MM.1S (cell line): ENCODE results near the gene MAD1L1.

Source experiments
- DNase-seq: peaks from one replicate; pipeline ENCODE4 v3.0.0-alpha.2; 2015
- H2AFZ ChIP-seq: fragments of 300-600 bp; sonication (generic); 2 replicates; pipeline ENCODE4 v1.6.0; 2016; ENCODE audit warnings: antibody characterized with exemption, low read length
- H3F3A ChIP-seq: fragments of 300-600 bp; sonication (generic); 2 replicates; pipeline ENCODE4 v1.6.1; 2016; ENCODE audit warnings: mild to moderate bottlenecking, antibody characterized with exemption, low read length, moderate library complexity, mixed read lengths; ENCODE audit not compliant: insufficient read depth
- H3K27ac ChIP-seq: fragments of 300-600 bp; sonication (generic); 2 replicates; pipeline ENCODE4 v1.5.1; 2016; ENCODE audit warnings: mild to moderate bottlenecking, low read length
- H3K27me3 ChIP-seq: fragments of 300-600 bp; sonication (generic); replicated peaks from 2 replicates; pipeline ENCODE4 v1.6.0; 2016; ENCODE audit warnings: low read length; ENCODE audit not compliant: insufficient read depth
- H3K36me3 ChIP-seq: fragments of 300-600 bp; sonication (generic); replicated peaks from 2 replicates; pipeline ENCODE4 v1.6.1; 2016; ENCODE audit warnings: mild to moderate bottlenecking, low read length, mixed read lengths; ENCODE audit not compliant: insufficient read depth
- H3K4me1 ChIP-seq: fragments of 300-600 bp; sonication (generic); 2 replicates; pipeline ENCODE4 v1.6.1; 2016; ENCODE audit warnings: low read length, mixed read lengths
- H3K4me2 ChIP-seq: fragments of 300-600 bp; sonication (generic); 2 replicates; pipeline ENCODE4 v1.6.0; 2016; ENCODE audit warnings: low read depth, low read length
- H3K4me3 ChIP-seq: fragments of 300-600 bp; sonication (generic); 2 replicates; pipeline ENCODE4 v1.5.1; 2016; ENCODE audit warnings: low read length, mixed read lengths
- H3K79me2 ChIP-seq: fragments of 300-600 bp; sonication (generic); 2 replicates; pipeline ENCODE4 v1.6.1; 2016; ENCODE audit warnings: mixed run types, low read length, mixed read lengths
- H3K9ac ChIP-seq: fragments of 300-600 bp; sonication (generic); 2 replicates; pipeline ENCODE4 v1.6.1; 2016; ENCODE audit warnings: low read length, mixed read lengths
- H3K9me2 ChIP-seq: fragments of 300-600 bp; sonication (generic); replicated peaks from 2 replicates; pipeline ENCODE4 v1.6.1; 2016; ENCODE audit warnings: mild to moderate bottlenecking, low read length, mixed read lengths; ENCODE audit not compliant: insufficient read depth
- H3K9me3 ChIP-seq: fragments of 300-600 bp; sonication (generic); replicated peaks from 2 replicates; pipeline ENCODE4 v1.6.1; 2016; ENCODE audit warnings: mild to moderate bottlenecking, low read length, mixed read lengths; ENCODE audit not compliant: insufficient read depth
- H4K20me1 ChIP-seq: fragments of 300-600 bp; sonication (generic); 2 replicates; pipeline ENCODE4 v1.6.1; 2016; ENCODE audit warnings: mild to moderate bottlenecking, low read length, moderate library complexity, mixed read lengths; ENCODE audit not compliant: insufficient read depth
- EZH2 ChIP-seq: fragments of 300-600 bp; sonication (generic); optimal IDR thresholded peaks from 2 replicates; pipeline ENCODE3; 2017; ENCODE audit warnings: low read depth, mild to moderate bottlenecking, antibody characterized with exemption, low read length, mixed read lengths
- EZH2phosphoT487 ChIP-seq: fragments of 300-600 bp; sonication (generic); IDR thresholded peaks from 2 replicates; pipeline ENCODE4 v1.6.1; 2018; ENCODE audit warnings: antibody characterized with exemption, low read length
- TF ChIP-seq, protein P1 (sequence below): fragments of 300-600 bp; sonication (generic); IDR thresholded peaks from 2 replicates; pipeline ENCODE4 v1.5.1; 2016; ENCODE audit warnings: antibody characterized with exemption, low read length, mixed read lengths

MAD1L1 gene

GRCh38 chr7:1887251-1887650 lies 345.5 kb downstream of the MAD1L1 start:
- no peak overlapping the region for H3K27ac ChIP-seq
- no peaks in the 10 kb centered on the region; the same call in 1 of the 2 replicates for H3K36me3 ChIP-seq
- no peaks in the 10 kb centered on the region for H3F3A ChIP-seq

GRCh38 chr7:1886361-1887064 lies 346.2 kb downstream of the MAD1L1 start:
- Histone ChIP-seq H2AFZ (no peak overlapping the region), H3K27ac (no peak overlapping the region), H3K9me2 (no peaks in the 10 kb centered on the region), H4K20me1 (no peaks in the 10 kb centered on the region), H3F3A (no peaks in the 10 kb centered on the region), H3K9ac (no peak overlapping the region), H3K4me2 (no peak overlapping the region), H3K4me1 (no peaks in the 10 kb centered on the region), H3K9me3 (no peaks in the 10 kb centered on the region), H3K79me2 (no peaks in the 10 kb centered on the region), H3K4me3 (no peak overlapping the region), H3K27me3 (no peaks in the 10 kb centered on the region), H3K36me3 (no peaks in the 10 kb centered on the region; the same call in 1 of the 2 replicates)
- TF ChIP-seq, protein P1, sequence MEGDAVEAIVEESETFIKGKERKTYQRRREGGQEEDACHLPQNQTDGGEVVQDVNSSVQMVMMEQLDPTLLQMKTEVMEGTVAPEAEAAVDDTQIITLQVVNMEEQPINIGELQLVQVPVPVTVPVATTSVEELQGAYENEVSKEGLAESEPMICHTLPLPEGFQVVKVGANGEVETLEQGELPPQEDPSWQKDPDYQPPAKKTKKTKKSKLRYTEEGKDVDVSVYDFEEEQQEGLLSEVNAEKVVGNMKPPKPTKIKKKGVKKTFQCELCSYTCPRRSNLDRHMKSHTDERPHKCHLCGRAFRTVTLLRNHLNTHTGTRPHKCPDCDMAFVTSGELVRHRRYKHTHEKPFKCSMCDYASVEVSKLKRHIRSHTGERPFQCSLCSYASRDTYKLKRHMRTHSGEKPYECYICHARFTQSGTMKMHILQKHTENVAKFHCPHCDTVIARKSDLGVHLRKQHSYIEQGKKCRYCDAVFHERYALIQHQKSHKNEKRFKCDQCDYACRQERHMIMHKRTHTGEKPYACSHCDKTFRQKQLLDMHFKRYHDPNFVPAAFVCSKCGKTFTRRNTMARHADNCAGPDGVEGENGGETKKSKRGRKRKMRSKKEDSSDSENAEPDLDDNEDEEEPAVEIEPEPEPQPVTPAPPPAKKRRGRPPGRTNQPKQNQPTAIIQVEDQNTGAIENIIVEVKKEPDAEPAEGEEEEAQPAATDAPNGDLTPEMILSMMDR: no peak
- no peak for TF ChIP-seq EZH2phosphoT487
- no peak for TF ChIP-seq EZH2
- DNase-seq: no peak

More at GRCh38 chr7:1887251-1887650, 345.5 kb downstream of the MAD1L1 start:
- no peaks in the 10 kb centered on the region for H3K9me3 ChIP-seq
- H3K4me3 ChIP-seq: no peak overlapping the region
- no peak for DNase-seq
- H3K4me1 ChIP-seq: no peaks in the 10 kb centered on the region
- H4K20me1 ChIP-seq: no peaks in the 10 kb centered on the region
- no peaks in the 10 kb centered on the region for H3K79me2 ChIP-seq
- TF ChIP-seq, protein P1: no peak
- no peak for TF ChIP-seq EZH2phosphoT487
- TF ChIP-seq EZH2: no peak
- no peak overlapping the region for H3K9ac ChIP-seq
- H2AFZ ChIP-seq: no peak overlapping the region
- no peaks in the 10 kb centered on the region for H3K9me2 ChIP-seq
- no peak overlapping the region for H3K4me2 ChIP-seq
- H3K27me3 ChIP-seq: no peaks in the 10 kb centered on the region

- Histone ChIP-seq H3K79me2 (no peaks in the 10 kb centered on the region), H3K9me2 (no peaks in the 10 kb centered on the region), H3K4me3 (no peak overlapping the region), H3K27me3 (no peaks in the 10 kb centered on the region), H3K4me2 (no peak overlapping the region), H3K9ac (no peak overlapping the region), H4K20me1 (no peaks in the 10 kb centered on the region), H3K36me3 (no peaks in the 10 kb centered on the region; the same call in 1 of the 2 replicates), H3K9me3 (no peaks in the 10 kb centered on the region), H3K27ac (no peak overlapping the region), H3K4me1 (no peaks in the 10 kb centered on the region), H3F3A (no peaks in the 10 kb centered on the region), H2AFZ (no peak overlapping the region)
- DNase-seq: no peak
- no peak for TF ChIP-seq EZH2
- TF ChIP-seq EZH2phosphoT487: no peak
- TF ChIP-seq, protein P1: no peak
Measured at GRCh38 chr7:1885465-1886226, 347.1 kb downstream of the MAD1L1 start.
